ENCODE results near the gene CHID1.

The CHID1 gene

DNA sequence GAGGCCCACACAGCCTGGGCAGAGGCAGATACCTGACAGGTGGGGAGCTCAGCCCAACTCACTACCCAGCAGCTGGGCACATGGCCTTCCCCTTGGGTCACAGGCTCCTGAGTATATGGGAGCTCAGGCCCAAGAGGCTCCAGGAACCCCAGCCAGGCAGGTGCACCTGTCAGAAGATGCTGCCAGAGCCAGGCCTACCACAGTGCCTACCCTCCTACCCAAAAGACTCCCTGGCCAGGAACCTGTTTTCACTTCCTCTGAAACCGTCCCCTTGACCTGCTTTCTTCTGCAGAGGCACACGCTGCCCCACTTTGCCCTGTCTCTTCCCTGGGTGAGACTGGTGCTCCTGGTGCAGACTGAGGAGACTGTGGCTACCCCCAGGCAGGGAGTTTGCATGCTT lies 2.9 kb downstream of the CHID1 start:
- DNase-seq = no peak

- DNase-seq = no peak
Measured at GRCh38 chr11:905952-906351, 4.7 kb downstream of the CHID1 start.

GRCh38 chr11:904380-904779 lies 6.2 kb downstream of the CHID1 start:
- DNase-seq = no peak

GRCh38 chr11:901452-902061 lies 9.1 kb downstream of the CHID1 start:
- no peak for DNase-seq

DNA sequence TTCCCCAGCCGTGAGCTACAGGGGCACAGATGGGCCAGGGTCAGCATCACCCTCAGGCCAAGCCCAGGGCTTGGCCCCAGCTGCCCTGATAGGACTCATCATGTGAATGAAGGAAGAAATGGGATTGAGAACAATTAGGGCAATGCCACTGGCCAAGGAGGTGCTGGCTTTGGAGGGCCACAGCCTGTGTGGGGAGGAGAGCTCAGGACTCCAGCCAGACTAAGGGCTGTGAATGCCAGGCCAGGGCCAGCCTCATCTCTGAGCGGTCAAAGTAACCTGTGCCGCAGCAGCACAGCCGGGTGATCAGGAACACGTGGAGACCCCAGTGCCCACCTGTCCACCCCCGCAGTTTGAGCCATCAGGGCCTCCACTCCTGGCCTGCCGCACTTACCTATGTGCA lies 10.1 kb downstream of the CHID1 start:
- no peak for DNase-seq

DNA sequence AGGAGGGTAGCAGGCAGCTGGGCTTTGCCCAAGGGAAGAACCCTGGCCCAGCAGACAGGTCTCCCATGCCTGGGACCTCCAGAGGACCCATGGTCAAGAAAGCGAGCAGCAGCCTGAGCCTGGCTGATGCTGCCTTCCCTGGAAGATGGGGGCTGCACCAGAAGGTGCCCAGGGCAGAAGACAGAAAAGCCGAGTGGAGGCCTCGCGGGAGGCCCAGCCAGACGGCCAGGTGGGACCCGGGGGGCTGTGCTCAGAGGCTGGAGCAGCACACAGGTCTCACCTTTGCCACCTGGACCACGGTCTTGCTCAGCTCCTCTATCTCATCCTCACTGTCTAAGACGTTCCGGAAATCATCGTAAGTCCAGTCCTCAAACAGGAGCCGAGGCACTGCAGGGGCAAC lies 10.9 kb downstream of the CHID1 start:
- no peak for DNase-seq

- no peak for DNase-seq
Measured at GRCh38 chr11:898540-899190, 11.9 kb downstream of the CHID1 start.

- DNase-seq = no peak
Measured at GRCh38 chr11:898143-898511, 12.5 kb downstream of the CHID1 start.

DNA sequence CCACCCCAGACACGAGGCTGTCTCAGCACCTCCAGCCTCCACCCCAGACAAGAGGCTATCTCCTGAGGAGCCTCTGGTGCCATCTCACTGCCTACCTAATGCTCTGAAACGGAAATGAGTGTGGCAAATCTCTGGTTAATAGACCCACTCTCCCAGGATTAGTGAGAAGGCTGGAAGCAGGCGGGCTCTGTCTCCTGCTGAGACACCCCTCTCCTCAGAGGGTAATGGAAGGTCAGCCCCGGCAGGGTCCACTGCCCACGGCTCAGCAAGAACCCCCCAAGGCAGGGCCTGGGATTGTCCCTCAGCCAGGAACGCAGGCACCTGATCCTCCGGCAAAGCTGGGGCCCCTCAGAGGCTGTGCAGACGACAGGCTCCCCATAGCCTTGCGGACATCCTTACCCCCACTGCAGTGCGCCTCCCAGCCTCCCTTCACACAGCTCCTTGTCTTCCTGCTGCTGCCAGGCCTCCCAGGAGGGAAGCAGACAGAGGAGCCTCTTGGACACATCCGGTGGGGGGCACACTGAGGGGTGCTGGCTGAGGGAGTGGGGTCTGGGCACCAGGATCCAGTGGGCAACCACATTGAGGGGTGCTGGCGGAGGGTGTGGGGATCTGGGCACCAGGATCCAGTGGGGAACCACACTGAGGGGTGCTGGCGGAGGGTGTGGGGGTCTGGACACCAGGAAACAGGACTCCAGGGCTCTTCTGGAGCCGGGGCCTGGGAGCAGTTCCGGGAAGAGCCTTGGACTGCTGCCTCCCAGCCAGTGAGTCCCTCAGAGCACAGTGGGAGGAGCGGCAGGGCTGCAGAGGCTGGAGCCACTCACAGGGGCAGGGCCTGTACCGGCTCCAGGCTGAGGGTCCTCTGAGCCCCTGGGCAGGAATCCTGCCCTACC lies 13.1 kb downstream of the CHID1 start:
- no peak for DNase-seq

DNA sequence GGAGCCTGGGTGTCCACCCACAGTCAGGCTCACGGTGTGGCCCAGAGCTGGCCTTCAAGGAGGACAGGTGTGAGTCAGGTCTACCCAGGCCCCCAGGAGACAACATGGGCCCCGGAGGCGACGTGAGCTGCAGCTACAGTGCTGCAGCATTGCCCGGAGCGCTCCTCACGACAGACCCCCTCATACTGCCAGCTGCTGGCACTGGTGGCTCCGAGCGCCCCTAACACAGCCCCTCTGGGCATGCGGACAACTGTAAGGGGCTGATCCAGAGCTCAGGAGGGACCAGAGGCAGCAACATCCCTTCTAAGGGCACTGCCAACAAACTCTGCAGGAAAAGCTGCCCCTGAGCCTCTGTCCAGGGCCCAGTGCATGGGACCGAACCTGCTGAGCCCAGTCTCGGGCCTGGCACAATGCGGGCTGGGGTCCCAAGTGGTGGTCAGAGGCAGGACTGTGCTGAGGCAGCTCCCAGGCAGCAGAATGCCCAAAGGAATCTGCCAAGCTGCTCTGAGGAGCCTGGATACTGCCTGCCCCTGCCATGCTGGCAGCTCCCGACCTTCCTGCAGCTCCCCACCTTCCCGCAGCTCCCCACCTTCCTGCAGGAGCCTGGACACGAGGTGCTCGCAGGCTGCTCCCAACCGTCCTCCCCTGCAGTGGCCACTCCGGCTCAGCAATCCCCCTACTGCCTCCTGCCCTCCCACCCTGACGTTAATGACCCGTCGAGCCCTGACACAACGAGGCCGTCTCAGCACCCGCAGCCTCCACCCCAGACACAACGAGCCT lies 15.1 kb downstream of the CHID1 start:
- no peak for DNase-seq

- DNase-seq = no peak
Measured at GRCh38 chr11:894575-895201, 15.9 kb downstream of the CHID1 start.

GRCh38 chr11:893008-893654 lies 17.5 kb downstream of the CHID1 start:
- DNase-seq = no peak

- DNase-seq = no peak
Measured at GRCh38 chr11:890794-891540, 19.6 kb downstream of the CHID1 start.

GRCh38 chr11:889687-890475 lies 20.7 kb downstream of the CHID1 start:
- DNase-seq = no peak

GRCh38 chr11:889257-889656 lies 21.4 kb downstream of the CHID1 start:
- no peak for DNase-seq

GRCh38 chr11:888310-889212 lies 22.0 kb downstream of the CHID1 start:
- no peak for DNase-seq

GRCh38 chr11:887589-887988 lies 23.0 kb downstream of the CHID1 start:
- no peak for DNase-seq

DNA sequence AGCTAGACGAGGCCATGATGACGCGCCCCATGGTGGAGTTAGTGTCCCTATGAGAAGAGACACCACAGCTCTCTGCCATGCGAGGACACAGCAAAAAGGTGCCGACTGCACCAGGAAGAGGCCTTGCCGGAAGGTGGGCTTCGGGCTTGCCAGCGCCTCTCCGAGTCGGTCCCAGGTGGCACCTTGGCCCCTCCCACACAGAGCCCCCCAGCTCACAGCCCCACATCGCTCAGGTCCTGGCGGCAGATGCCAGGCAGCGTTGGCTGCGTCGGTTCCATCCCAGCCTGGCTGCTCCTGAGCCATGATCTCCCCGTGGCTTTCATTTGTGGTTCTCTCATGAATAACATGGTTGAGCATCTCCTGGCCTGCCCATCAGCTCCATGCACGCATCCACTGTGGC lies 24.0 kb downstream of the CHID1 start:
- no peak for DNase-seq

- no peak for DNase-seq
Measured at GRCh38 chr11:884578-885070, 26.0 kb downstream of the CHID1 start.

All from SIG-M5 (cell line).